Skeletal muscle satellite cell (primary cell): Measurements from ENCODE around the gene RNASE9. TPM values are rescaled to one million over a fixed set of nuclear protein-coding genes. Genes with fewer than 3 reads are reported as not detected.

Experiments used
- H3K27me3 ChIP-seq: 2 replicates; pipeline ENCODE4 v1.7.0; 2013; ENCODE audit warnings: low read length; ENCODE audit not compliant: control insufficient read depth, insufficient read depth
- H3K36me3 ChIP-seq: 2 replicates; pipeline ENCODE4 v1.7.0; 2013; ENCODE audit warnings: mild to moderate bottlenecking, control low read depth, low read length; ENCODE audit not compliant: insufficient read depth
- H3K4me1 ChIP-seq: 2 replicates; pipeline ENCODE4 v1.7.0; 2013; ENCODE audit warnings: low read length; ENCODE audit not compliant: control insufficient read depth, insufficient read depth
- H3K4me2 ChIP-seq: 2 replicates; pipeline ENCODE4 v1.7.0; 2013; ENCODE audit warnings: mild to moderate bottlenecking, low read length
- H3K4me3 ChIP-seq: 2 replicates; pipeline ENCODE4 v1.7.0; 2013; ENCODE audit warnings: low read length
- H3K9ac ChIP-seq: 2 replicates; pipeline ENCODE4 v1.7.0; 2013; ENCODE audit warnings: mild to moderate bottlenecking, low read depth, low read length, moderate library complexity
- H3K9me3 ChIP-seq: replicated peaks from 2 replicates; pipeline ENCODE4 v1.7.0; 2013; ENCODE audit warnings: mild to moderate bottlenecking, control low read depth, low read length
- total RNA-seq: library from RNA; depleted of rRNA; stranded (reverse); fragments of >200 nt; gene quantifications from 2 replicates; pipeline ENCODE4 v1.2.3, GENCODE V29; 2012; rRNA removed

Gene RNASE9
- not detected in 2 replicates for total RNA-seq

DNA sequence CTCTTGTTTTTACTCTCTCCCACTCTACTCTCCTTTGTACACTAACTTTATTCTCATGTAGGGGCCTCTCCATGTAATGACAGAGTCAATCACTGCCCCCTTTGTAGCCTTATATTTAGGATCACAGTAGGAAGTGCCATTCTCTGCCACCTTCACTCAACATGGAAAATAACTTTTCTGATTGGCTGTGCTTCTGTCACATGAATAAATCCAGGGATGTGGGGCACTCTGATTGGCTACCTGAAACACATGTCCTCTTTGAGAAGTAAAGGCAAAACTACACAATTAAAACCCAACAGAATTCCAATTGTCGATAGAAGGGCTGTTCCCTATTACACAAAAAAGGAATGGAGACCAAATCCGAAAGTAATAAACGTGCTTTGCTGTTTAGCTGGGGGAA lies at the start of gene RNASE9:
Gene RNASE9 (minus strand): TSS at position 87 of the 400 bp plus-strand sequence.
- no peaks in the 10 kb centered on the region for H3K36me3 ChIP-seq
- no peaks in the 10 kb centered on the region for H3K9me3 ChIP-seq
- H3K9ac ChIP-seq, result no peak within 1 kb of the TSS
- no peak within 1 kb of the TSS for H3K4me3 ChIP-seq
- H3K4me1 ChIP-seq, result no peaks in the 10 kb centered on the region
- peaks cover 2% of the 10 kb centered on the region for H3K27me3 ChIP-seq
- no peak within 1 kb of the TSS for H3K4me2 ChIP-seq

DNA sequence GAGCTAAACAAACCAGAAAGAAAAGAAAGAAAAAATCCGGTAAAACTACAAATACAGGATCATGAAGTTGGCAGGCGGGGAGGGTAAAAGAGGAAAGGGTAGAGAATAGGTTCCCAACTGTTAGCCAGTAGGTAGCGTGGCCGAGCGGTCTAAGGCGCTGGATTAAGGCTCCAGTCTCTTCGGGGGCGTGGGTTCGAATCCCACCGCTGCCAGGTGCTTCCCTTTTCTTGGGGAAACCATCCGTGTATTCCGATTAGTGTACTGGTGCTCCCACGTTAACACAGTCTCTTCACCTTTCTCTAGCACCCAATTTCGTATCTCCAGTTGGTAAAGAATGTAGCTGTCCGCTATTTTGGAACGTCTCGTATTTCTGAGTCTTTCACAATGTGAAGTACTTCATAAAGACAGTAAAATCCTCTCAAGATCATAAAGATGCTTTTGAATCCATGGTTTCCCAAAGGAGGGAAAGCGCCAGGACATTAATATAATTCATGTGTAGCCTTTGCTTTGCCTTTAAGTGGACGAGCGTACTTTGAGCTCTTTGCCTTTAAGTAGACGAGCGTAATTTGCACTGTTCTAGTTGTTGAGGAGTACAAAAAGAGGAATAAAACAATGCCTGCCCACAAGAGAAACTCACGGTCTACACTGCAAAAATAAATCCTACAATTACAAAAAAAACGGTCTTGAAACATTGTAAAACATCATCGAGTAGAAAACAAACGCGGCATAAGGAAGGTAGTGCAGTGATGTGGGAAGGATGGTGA lies 49.3 kb upstream of the RNASE9 start:
- Histone ChIP-seq H3K36me3 (no peaks in the 10 kb centered on the region), H3K4me1 (peaks cover 5% of the 10 kb centered on the region), H3K27me3 (no peaks in the 10 kb centered on the region), H3K4me3 (peak overlapping the region; percentile 85), H3K9ac (peak overlapping the region; percentile 77), H3K9me3 (no peaks in the 10 kb centered on the region), H3K4me2 (peak overlapping the region; percentile 89)

DNA sequence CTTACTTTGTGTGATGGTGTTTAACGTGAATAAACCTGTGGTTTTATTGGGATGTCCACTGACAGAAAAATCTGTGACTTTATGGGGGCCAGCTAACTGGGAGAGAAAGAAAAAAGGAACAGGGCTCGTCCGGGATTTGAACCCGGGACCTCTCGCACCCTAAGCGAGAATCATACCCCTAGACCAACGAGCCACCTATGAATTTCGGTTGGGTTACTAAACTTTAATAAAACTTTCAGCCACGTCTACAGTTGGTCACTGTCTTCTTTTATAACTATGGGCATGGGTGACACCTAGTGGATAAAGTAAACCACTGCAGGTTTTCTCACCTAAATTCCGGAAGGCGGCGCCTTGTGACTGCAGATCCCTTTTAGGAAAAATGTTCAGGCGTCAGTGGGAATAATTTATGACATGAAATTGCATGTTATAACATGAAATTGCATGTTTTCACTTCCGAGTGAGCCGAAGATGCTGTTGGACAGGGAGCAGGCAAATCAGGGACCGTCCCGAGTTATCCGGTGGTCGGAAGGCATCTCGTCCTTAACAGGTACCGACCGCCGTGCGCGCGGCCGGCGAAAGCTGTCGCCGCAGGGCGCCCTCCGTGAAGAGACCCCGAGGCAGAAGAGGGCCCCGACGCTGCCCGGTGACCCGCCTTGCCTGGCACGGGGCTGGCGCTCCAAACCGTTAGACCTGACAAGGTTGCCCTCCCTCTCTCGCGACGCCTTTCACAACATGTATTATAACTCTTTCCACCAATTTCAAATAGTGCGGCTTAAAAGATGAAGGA lies 48.6 kb upstream of the RNASE9 start:
- Histone ChIP-seq H3K4me1 (peaks cover 5% of the 10 kb centered on the region), H3K9me3 (no peaks in the 10 kb centered on the region), H3K27me3 (no peaks in the 10 kb centered on the region), H3K4me3 (peak overlapping the region; percentile 85), H3K4me2 (peak overlapping the region; percentile 89), H3K9ac (peak overlapping the region; percentile 77), H3K36me3 (no peaks in the 10 kb centered on the region)

DNA sequence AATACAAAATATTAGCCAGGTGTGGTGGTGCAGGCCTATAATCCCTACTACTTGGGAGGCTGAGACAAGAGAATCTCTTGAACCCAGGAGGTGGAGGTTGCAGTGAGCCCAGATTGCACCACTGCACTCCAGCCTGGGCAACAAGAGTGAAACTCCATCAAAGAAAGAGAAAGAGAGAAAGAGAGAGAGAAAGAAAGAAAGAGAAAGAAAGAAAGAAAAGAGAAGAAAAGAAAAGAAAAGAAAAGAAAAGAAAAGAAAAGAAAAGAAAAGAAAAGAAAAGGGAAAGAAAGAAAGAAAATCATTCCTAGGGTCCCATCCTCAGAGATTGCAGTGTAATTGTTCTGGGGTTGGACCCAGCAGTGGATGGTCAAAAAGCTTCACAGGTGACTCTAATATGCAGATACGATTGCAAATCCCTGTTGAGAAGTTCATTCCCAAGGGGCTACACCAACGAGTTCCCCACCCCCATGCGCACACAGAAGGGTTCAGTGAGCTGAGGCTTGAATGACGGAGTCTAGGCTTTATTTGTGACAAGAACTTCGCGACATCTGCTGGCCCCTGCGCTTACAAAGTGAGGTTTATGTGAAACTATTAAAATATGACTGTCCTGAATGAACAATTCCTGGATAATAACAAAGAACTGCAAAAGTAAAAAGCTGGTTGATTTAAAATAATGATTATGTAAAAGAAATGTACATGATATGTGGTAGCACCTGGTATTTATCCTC lies 47.7 kb upstream of the RNASE9 start:
- H3K36me3 ChIP-seq, result no peaks in the 10 kb centered on the region
- H3K9me3 ChIP-seq, result no peaks in the 10 kb centered on the region
- H3K4me2 ChIP-seq, result no peak overlapping the region
- peaks cover 3% of the 10 kb centered on the region for H3K27me3 ChIP-seq
- H3K4me3 ChIP-seq, result no peak overlapping the region
- no peak overlapping the region for H3K9ac ChIP-seq
- H3K4me1 ChIP-seq, result peaks cover 5% of the 10 kb centered on the region

DNA sequence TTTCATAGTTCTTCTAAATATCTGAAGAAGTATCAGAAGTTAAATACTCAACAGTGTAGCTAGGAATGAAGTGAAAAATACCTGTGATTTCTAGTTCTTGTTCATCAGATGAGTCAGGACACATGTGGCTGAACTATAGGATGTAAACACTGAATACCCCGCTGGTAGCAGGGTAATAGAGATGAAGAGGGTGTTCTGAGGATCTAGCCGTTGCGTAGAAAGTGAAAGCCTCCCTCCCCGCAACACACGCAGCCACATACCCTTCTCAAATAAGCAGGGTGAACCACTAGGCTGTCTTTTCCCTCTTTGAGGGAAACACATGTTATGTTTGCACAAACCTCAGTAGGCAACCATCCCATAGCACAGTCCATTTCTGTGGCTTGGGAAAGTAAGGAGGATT lies 46.8 kb upstream of the RNASE9 start:
- Histone ChIP-seq H3K4me1 (peaks cover 5% of the 10 kb centered on the region), H3K27me3 (peaks cover 4% of the 10 kb centered on the region), H3K4me2 (no peak overlapping the region), H3K9me3 (no peaks in the 10 kb centered on the region), H3K4me3 (no peak overlapping the region), H3K36me3 (no peaks in the 10 kb centered on the region), H3K9ac (no peak overlapping the region)

DNA sequence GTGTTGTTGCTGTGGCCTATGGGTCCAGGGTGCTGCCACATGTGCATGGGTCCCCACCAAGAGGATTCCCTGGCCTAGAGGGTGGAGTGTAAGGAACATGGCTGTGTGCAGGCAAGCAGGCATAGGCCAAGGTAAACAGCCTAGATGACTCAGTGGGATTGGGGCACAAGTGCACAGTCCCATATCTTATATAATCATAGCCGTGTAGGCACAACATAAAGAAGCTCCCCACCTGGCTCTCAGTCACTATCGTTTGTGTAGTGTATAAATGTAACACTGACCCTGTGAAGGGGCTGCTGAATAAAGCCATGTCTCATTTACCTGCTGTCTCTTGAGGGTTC lies 46.0 kb upstream of the RNASE9 start:
- H3K4me2 ChIP-seq, result no peak overlapping the region
- no peaks in the 10 kb centered on the region for H3K9me3 ChIP-seq
- H3K9ac ChIP-seq, result no peak overlapping the region
- peaks cover 5% of the 10 kb centered on the region for H3K4me1 ChIP-seq
- H3K36me3 ChIP-seq, result no peaks in the 10 kb centered on the region
- H3K27me3 ChIP-seq, result peaks cover 4% of the 10 kb centered on the region
- H3K4me3 ChIP-seq, result no peak overlapping the region

DNA sequence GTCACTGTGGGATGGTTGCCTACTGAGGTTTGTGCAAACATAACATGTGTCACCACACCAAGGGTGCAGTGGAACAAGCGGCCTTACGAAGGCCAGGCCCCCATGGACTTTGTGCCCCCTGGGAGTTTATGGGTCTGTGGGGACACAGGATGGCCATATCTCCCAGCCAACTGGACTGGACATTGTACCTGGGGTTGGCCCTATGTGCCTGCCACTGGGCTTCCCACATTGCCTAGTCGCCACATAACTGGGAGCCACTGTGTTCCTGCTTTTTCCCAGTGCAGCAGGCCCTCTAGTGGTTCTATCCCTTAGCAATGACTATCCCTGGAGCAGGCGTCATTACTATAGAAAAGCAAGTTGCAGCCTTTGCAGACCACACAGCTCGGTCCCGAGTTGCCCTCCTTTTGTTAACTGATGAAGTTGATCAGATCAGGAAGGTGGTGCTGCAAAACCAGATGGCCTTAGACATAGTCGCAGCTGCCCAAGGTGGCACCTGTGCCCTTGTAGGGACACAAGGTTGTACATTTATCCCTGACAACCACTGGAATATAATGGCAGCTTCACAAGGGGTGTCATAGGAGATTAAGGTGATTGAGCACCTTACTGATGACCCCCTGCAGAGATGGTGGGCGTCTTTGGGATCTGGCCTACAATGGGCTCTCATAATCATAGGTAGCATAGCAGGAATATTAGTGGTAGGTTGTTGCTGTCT lies 45.5 kb upstream of the RNASE9 start:
- Histone ChIP-seq H3K9me3 (no peaks in the 10 kb centered on the region), H3K4me3 (no peak overlapping the region), H3K4me1 (peaks cover 5% of the 10 kb centered on the region), H3K36me3 (no peaks in the 10 kb centered on the region), H3K9ac (no peak overlapping the region), H3K4me2 (no peak overlapping the region), H3K27me3 (peaks cover 4% of the 10 kb centered on the region)

DNA sequence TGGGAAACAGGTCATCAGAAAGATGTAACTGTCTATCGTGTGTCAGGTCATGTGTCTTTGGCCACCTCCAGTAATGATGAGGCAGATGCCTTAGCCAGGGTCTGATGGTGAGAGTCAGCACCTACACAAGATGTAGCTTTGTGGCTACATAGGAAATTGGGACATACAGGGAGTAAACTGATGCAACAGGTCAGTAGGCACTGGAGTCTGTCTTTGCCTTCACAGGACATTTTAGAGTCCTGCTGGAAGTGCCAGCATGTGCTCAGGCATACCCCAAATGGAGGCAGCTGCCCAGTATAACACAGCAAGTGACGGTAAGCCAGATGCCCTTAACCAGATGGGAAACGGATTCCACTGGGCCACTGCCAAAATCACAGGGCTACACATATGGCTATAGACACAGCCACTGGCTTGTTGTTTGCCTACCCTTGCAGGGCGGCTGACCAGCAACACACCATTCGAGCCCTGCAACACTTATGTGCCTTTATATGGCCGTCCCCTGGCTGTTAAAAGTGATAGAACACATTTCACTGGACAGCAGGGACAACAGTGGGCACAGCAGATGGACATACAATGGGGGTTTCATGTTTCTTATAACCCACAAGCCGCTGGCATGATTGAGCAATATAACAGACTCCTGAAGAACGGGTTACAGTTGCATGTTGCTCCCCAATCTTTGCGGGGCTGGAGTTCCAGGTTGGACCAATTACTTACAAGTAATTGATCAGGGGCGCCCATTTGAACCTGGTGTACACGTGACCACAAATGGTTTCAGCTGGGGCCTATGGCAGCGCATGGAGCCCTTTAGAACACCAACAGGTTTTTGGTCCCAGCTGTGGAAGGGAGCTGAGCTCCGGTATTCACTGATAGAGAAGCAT lies 43.2 kb upstream of the RNASE9 start:
- H3K4me1 ChIP-seq, result no peaks in the 10 kb centered on the region
- no peak overlapping the region for H3K9ac ChIP-seq
- no peaks in the 10 kb centered on the region for H3K36me3 ChIP-seq
- no peak overlapping the region for H3K4me2 ChIP-seq
- H3K4me3 ChIP-seq, result no peak overlapping the region
- H3K27me3 ChIP-seq, result peaks cover 10% of the 10 kb centered on the region
- no peaks in the 10 kb centered on the region for H3K9me3 ChIP-seq

DNA sequence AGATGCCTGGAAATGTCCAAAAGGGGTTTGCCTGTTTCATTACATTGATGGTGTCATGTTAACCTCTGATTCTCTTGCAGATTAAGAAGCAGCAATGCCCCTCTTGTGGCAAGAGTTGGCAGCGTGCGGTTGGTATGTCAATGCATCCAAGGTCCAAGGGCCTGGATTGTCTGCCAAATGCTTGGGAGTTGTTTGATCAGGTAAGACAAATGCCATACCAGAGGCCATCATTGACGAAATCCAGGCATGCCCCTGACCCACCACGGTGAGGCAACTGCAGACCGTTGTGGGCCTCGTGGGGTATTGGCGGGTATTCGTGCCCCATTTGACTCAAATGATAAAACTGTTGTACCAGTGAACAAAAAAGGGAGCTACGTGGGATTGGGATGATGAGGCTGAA lies 41.7 kb upstream of the RNASE9 start:
- H3K36me3 ChIP-seq, result no peaks in the 10 kb centered on the region

DNA sequence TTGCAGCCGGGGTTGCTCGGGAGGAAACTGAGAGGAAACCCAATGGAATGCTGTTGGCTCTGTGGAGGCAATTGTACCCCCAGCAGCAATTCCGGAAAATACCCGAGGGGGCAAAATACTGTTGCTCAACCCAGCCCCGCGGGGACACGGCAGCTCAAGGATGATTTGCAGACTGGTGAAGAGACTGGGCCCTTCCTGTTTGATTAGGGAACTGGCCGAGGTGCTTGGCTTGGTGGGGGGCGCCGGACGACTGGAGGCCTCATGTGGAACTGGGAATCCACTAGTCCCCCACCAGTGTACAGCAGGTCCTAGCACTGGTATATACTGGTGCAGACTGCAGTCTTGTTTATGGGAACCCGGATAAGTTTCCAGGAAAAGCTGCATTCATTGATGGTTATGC lies 40.7 kb upstream of the RNASE9 start:
- Histone ChIP-seq H3K4me2 (no peak overlapping the region), H3K4me1 (no peaks in the 10 kb centered on the region), H3K36me3 (no peaks in the 10 kb centered on the region), H3K9me3 (no peaks in the 10 kb centered on the region), H3K9ac (no peak overlapping the region), H3K27me3 (peaks cover 10% of the 10 kb centered on the region), H3K4me3 (no peak overlapping the region)

More for the DNA sequence above, 41.7 kb upstream of the RNASE9 start:
- H3K9ac ChIP-seq, result no peak overlapping the region
- no peak overlapping the region for H3K4me2 ChIP-seq
- no peaks in the 10 kb centered on the region for H3K9me3 ChIP-seq
- no peak overlapping the region for H3K4me3 ChIP-seq
- peaks cover 10% of the 10 kb centered on the region for H3K27me3 ChIP-seq
- H3K4me1 ChIP-seq, result no peaks in the 10 kb centered on the region
